Fibroblast of skin of right biceps (primary cell): ENCODE data around the gene TRERF1.

ENCODE experiments used
- DNase-seq: peaks from one replicate; pipeline ENCODE4 v3.0.0-alpha.2; 2013

TRERF1 gene

GRCh38 chr6:42268016-42268834, 183.5 kb downstream of the TRERF1 start:
- DNase-seq, result no peak

DNA sequence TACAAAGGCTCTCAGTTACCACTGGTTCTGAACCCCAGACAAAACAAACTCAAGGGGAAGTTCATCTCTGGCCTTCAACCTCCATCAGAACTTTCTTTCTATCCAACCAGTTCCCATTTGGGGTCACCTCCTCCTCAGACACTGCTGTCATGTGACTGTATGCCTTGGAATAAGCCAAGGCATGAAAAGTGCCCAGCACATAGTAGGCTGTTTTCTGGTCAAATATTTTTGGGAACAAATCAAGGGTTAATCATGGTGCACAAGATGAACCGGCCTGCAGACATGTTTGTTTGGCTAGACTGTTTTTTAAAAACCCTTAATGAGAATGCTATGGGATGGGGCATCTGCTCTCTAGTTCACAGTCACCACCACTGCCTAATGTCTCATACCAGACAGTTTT, 185.2 kb downstream of the TRERF1 start:
- DNase-seq, result no peak

- no peak for DNase-seq
These were observed 186.8 kb downstream of the TRERF1 start for GRCh38 chr6:42264852-42265390.

- no peak for DNase-seq
These were observed 187.4 kb downstream of the TRERF1 start for GRCh38 chr6:42264162-42264851.

DNA sequence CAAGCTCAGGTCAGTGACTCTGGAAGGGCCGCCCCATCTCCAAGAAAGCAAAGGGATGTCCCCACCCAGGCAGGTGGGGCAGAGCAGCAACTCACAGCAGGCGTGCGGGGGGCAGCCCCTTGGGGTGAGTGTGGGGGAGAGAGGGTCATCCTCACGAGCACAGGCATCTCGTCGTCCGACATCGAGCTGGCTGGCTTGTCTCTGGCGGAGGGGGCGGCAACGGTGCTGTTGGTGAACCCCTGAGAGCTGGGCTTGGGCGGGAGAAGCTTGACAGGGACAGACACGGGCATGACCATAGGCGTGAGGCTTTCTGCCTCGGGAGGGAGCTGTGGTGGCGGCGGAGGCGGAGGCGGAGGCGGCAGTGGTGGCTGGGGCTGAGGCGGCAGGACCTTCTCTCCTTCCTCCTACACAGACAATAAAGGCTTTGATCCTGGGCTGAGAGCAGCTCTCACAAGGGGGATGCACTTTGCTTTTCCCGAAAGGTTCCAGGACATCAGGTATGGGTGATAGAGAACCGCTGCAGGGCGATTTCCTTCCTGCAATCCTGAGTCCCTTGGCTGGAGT, 188.5 kb downstream of the TRERF1 start:
- no peak for DNase-seq

DNA sequence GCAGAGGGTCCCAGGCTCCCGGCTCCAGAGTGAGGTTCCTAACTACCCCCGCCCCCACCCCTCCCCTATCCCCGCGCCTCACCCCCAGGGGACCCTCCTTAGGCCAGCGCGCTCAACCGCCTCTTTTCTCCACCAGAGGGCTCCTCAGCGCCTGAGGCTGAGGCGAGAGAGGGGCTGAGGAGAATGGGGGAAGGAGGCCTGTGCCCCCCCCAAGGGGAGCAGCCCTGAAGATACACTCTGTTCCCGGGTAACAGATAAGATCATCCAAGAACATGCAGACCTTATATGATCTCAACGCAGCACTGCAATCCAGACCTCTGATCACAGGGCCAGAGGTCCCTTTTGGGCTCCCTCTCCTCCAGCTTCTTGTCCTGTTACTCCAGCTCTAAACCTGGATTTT, 190.8 kb downstream of the TRERF1 start:
- DNase-seq, result peak; percentile 37

- no peak for DNase-seq
These were observed 191.3 kb downstream of the TRERF1 start for GRCh38 chr6:42260396-42260888.

DNA sequence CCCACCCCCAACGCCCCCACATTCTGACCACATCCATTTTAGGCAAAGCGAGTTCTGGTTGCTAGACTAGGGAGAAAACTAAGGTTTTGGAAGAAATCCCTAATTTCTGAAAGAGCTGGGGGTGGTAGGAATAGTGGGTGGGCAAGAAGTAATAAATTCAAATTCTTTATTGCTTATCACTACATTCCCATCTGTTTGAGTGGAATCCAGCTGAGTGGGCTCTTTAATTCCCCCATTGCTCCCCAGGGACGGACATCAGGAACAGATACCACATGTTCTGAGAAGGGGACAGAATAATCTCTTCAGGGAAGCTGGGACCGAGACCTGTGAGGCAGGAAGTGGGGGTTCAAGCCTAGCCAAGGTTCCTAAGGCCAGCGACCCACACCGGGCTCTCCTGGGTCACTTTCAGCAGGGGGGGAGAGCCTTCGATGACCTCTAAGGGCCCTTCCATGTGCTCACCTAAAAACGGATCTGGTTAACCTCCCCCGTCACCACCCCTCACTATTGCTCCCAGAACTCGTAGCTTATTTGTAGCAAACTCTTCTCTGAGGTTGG, 191.8 kb downstream of the TRERF1 start:
- peak; percentile 52 for DNase-seq

- DNase-seq, result no peak
These were observed 192.4 kb downstream of the TRERF1 start for GRCh38 chr6:42259286-42259685.

- no peak for DNase-seq
These were observed 194.1 kb downstream of the TRERF1 start for GRCh38 chr6:42257614-42258013.

DNA sequence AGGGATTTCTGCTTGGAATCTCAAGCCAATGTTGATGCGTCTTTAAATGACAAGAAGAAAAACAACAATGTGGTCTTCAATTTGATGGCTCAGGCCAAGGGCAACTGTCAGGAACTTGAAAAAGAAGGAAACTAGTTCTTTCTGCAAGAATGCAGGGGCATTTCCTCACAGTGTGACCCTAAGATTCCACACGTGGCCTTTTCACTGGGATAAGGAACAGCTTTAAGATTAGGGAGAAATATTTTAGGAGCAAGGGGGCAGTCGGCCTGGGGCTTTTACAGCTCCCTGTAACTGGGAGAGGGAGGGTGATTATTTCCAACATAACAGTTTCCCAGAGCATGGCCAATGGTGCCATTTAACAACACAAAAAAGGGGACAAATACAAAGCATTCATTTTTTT, 194.7 kb downstream of the TRERF1 start:
- no peak for DNase-seq

- DNase-seq, result peak; percentile 26
These were observed 196.7 kb downstream of the TRERF1 start for GRCh38 chr6:42255050-42255449.

DNA sequence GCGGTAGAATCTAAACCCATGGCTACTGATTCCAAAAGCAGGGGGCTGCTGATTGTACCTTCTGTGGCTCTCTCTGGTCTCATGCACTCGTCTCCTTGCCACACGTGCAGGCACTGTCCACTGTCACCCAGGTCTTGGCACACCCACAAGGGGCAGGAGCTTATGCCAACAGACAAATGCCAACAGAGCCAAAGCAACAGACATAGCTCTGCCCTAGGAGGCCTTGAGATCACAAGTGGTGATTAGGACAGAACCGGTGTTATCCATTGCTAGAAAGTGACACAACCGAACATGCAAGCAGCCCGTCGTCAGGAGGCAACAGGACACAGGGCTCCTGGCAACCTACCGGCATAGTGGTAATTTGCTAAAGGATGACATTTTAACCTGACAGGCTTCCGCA, 197.2 kb downstream of the TRERF1 start:
- no peak for DNase-seq

DNA sequence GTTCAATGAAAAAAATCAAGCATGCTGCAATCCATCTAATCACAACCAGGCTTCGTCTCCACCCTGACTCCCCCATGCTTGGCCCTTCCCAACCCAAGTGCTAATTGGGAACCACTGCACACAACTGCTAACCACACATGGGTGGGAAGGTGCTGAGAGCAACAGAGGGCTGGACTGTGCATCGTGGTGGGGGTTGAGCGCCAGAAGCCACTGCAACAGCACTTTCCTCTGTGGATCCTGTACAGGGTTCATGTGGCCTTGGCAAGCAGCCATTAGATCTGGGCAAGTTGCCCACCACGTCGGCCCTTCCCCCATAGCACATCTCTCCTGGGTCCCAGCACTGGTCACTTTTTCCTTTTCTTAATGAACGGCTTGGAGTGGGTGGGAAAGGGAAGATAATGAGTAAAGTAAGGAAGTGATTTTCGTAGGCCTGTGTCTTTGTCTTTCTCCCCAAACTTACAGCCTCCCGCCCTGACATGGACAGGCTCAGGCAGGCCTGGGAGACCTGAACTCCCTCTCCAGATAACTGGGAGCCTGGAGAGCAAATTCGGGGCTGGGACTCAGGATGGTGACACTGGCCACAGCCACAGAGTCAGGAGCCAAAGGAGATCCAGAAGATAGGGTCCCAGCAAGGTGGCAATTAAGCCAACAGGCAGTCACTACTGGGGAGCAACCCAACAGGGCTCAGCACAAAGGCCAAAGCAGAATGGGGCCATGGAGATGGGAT, 199.7 kb downstream of the TRERF1 start:
- peak; percentile 44 for DNase-seq

GRCh38 chr6:42251500-42251899, 200.2 kb downstream of the TRERF1 start:
- DNase-seq, result peak; percentile 44

DNA sequence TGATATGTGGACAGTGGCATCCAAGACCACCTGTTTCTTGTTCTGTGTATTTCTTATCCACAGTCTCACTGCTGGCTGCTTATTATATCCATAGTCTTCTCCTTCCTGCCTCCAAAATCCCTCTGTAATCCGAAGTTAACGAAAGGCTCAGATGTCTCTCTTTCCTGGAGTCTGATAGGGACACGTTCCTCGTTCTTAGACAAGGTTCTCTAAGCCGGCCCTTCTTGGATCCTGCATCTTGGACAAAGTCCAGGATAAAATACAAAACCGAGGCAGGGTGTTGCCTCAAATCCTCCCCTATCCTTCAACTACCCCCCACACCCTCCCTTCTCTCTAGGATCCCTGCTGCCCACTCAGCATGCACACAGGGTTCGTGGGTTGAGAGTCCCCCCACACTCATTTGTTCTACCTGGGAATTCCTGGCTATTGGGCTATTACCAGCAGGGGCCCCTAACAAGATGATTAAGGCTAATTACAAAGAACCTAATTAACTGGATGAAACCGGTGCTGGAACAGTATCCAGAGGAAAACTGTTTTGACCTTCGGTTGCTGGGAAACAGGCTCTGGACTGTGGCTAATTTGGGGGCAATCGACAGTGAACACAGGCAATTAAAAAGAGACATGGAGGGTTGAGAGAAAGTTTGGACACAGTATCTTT, 201.3 kb downstream of the TRERF1 start:
- no peak for DNase-seq

GRCh38 chr6:42249279-42249678, 202.4 kb downstream of the TRERF1 start:
- DNase-seq, result peak; percentile 41

DNA sequence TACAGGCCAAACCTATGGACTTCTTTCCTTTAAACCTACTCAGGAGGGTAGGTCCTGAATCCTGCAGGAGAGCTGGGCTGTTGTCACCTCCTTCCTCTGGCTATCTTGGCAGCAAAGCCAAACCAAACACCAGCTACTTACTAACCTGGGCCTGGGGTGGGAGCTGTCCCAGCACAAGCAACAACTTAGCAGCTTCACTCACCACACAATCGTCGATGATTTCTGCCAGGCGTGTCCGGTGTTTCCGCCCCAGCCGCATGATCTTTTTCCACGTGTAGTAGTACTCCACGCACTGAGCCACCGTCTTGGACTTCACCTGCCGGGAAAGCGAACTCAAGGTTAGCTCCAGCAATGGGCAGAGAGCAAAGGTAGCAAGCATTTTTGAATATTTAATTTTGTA, 208.7 kb downstream of the TRERF1 start:
- DNase-seq, result no peak

DNA sequence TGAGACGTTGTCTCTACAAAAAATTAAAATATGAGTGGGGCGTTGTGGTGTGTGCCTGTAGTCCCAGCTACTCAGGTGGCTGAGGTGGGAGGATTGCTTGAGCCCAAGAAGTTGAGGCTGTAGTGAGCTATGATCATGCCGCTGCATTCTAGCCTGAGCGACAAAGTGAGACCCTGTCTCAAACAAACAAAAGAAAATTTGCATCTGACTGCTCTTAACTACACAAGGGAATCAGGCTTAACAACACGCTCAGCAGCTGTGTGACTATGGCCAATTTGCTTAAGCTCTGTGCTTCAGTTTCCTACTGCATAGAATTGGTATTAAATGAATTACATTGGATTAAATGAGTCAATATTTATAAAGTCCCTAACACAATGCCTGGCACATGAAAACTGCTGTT, 209.8 kb downstream of the TRERF1 start:
- DNase-seq, result no peak

GRCh38 chr6:42239736-42240375, 211.9 kb downstream of the TRERF1 start:
- DNase-seq, result peak; percentile 42

- DNase-seq, result no peak
These were observed 212.4 kb downstream of the TRERF1 start for GRCh38 chr6:42239333-42239732.

DNA sequence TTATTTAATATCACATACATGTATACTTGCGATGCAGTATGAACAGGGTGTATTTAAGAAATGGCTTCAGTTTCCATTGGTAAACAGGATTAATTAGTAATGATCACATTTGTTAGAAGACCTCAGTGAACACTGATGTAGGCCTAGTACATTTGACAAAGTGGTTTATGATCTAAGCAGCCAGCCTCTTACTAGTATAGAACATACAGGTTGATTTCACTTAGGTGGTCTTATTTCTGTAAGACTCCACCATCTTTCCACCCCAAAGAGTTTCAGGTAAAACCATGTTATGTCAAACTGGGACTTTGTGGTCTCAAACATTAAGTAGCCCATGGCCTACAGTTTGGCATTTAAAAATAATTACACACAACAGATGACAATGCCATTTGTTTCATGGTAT, 213.9 kb downstream of the TRERF1 start:
- no peak for DNase-seq
